ENCODE data around the gene ADCY4. TPM values are rescaled to one million over a fixed set of nuclear protein-coding genes. Genes with fewer than 3 reads are reported as not detected.
A peak's percentile ranks its signal among the peaks of the same experiment; 100 is the strongest.

ADCY4 gene
- total RNA-seq, 1 experiment from 2014 or later: 0.86 TPM

- peaks cover 4 to 12% of the 10 kb centered on the region in 2 experiments for H3K4me1 ChIP-seq (ENCODE audit: control insufficient read depth in 1 of 2, insufficient read depth in 2 of 2, low read length in 2 of 2)
- H3K9ac ChIP-seq (ENCODE audit: low read length): no peak overlapping the region
- H2AFZ ChIP-seq (ENCODE audit: low read depth, low read length, poor library complexity, severe bottlenecking): no peak overlapping the region
- ChIA-PET POLR2A (interaction anchor here (1.3 to 4.2 kb wide), 3 partner anchors 90 to 105 kb away, joined by 3 to 38 read pairs (median 5); partner anchors contain the start of genes CBLN3, KHNYN and TINF2), RAD21 (ENCODE audit: low non-redundant PET in 1 of 2, low total read pairs in 2 of 2, uncharacterized antibody in 2 of 2, unreplicated experiment in 2 of 2) (interaction anchor here (1.4 to 2.5 kb wide), 4 partner anchors 34 to 104 kb away, joined by 4 to 25 read pairs (median 12); no protein-coding TSS in a partner anchor), CTCF (interaction anchor here (1.2 to 6.3 kb wide), 9 partner anchors 12 to 104 kb away, joined by 3 to 162 read pairs (median 11); partner anchors contain the start of genes CBLN3, CIDEB and KHNYN)
- H3K4me2 ChIP-seq (ENCODE audit: low read length): no peak overlapping the region
- H3K36me3 ChIP-seq (ENCODE audit: control insufficient read depth in 1 of 2, insufficient read depth in 2 of 2, low read length in 2 of 2): no peaks in the 10 kb centered on the region
- TF ChIP-seq RAD21 (IDR thresholded peaks at IDR 0.05; ENCODE audit: low read depth) (peak; percentile 46; the same call in 1 of the 2 replicates), TCF7L2 (IDR thresholded peaks at IDR 0.05; ENCODE audit: borderline replicate concordance, extremely low read depth, insufficient read depth, insufficient read length) (no peak), CTCF (IDR thresholded peaks at IDR 0.05 in 2 of 3, conservative IDR thresholded peaks at IDR 0.05 in 1 of 3; ENCODE audit: borderline replicate concordance in 1 of 3, insufficient read depth in 1 of 3, low read depth in 2 of 3, low read length in 2 of 3) (peak; percentile 23 to 67 (median 61); a peak in 4 of 6 replicates)
- no peak overlapping the region for H3K27ac ChIP-seq (ENCODE audit: low read depth, low read length)
- no peaks in the 10 kb centered on the region for H3K9me2 ChIP-seq (ENCODE audit: insufficient read depth)
- BruUV-seq (replicated peaks): no TSS peak
- H3K9me3 ChIP-seq (ENCODE audit: control insufficient read depth in 1 of 2, insufficient read depth in 1 of 2, low read depth in 1 of 2, low read length in 2 of 2): no peaks in the 10 kb centered on the region
- no peaks in the 10 kb centered on the region for H3K27me3 ChIP-seq (ENCODE audit: insufficient read depth, low read length)
- no peaks in the 10 kb centered on the region for H3K79me2 ChIP-seq (ENCODE audit: insufficient read depth, low read length)
- no peaks in the 10 kb centered on the region for H4K20me1 ChIP-seq (ENCODE audit: insufficient read depth)
- H3K4me3 ChIP-seq (replicated peaks in 1 of 2; ENCODE audit: low read depth in 1 of 2, low read length in 2 of 2): no peak overlapping the region
- ATAC-seq: peak; percentile 58
- intact Hi-C loops (cut with micrococcal nuclease): no loop called here
- DNase-seq (ENCODE audit: low read depth, low spot score): no peak
Measured at GRCh38 chr14:24332268-24332993, 2.4 kb downstream of the ADCY4 start.
